PC-9 (cell line): ENCODE measurements around the gene CLEC16A. TPM values are rescaled to one million over a fixed set of nuclear protein-coding genes. Genes with fewer than 3 reads are reported as not detected.

Experiments used
- BruUV-seq: library from RNA; stranded (reverse); fragments of 400-500 nt; replicated peaks from 2 replicates; lab custom pipeline; 2021; lab: Mats Ljungman, UMichigan
- CTCF ChIA-PET: fragments of 300-600 bp; sonication (Branson Sonifier 250); formaldehyde crosslinking; loops from one replicate; lab custom pipeline; 2022; ENCODE audit warnings: antibody characterized with exemption; lab: Charles Lee
- POLR2A ChIA-PET: fragments of 300-600 bp; sonication (Branson Sonifier 250); formaldehyde crosslinking; loops from one replicate; lab custom pipeline; 2022; ENCODE audit warnings: antibody characterized with exemption; ENCODE audit not compliant: unreplicated experiment; lab: Charles Lee
- DNase-seq, 2 experiments: peaks; one replicate each; pipeline versions ENCODE4 v3.0.0 to v3.0.0-alpha.2; 2015 to 2022; ENCODE audit warnings: mixed read lengths in 1 of 2
- H2AFZ ChIP-seq: fragments of 200-600 bp; sonication (generic); 2 replicates; pipeline ENCODE4 v1.8.1; 2017; ENCODE audit warnings: antibody characterized with exemption
- H3F3A ChIP-seq: fragments of 200-600 bp; sonication (generic); 2 replicates; pipeline ENCODE4 v1.8.1; 2017; ENCODE audit warnings: antibody characterized with exemption, mild to moderate bottlenecking, low read depth; ENCODE audit not compliant: insufficient read depth
- H3K27ac ChIP-seq: fragments of 200-600 bp; sonication (generic); 2 replicates; pipeline ENCODE4 v1.6.1; 2016; ENCODE audit warnings: mixed run types
- H3K27me3 ChIP-seq: fragments of 200-600 bp; sonication (generic); 2 replicates; pipeline ENCODE4 v1.6.1; 2016; ENCODE audit warnings: low read depth, mixed run types; ENCODE audit not compliant: insufficient read depth
- H3K36me3 ChIP-seq: fragments of 200-600 bp; sonication (generic); 2 replicates; pipeline ENCODE4 v1.6.1; 2016; ENCODE audit warnings: low read depth, mixed run types
- H3K4me1 ChIP-seq: fragments of 200-600 bp; sonication (generic); replicated peaks from 2 replicates; pipeline ENCODE4 v1.6.1; 2016; ENCODE audit warnings: mixed run types; ENCODE audit not compliant: insufficient read depth
- H3K4me2 ChIP-seq: fragments of 200-600 bp; sonication (generic); 2 replicates; pipeline ENCODE4 v1.6.1; 2017; ENCODE audit warnings: mixed run types
- H3K4me3 ChIP-seq: fragments of 200-600 bp; sonication (generic); 2 replicates; pipeline ENCODE4 v1.6.1; 2016; ENCODE audit warnings: mixed run types
- H3K79me2 ChIP-seq: fragments of 200-600 bp; sonication (generic); 2 replicates; pipeline ENCODE4 v1.6.1; 2017; ENCODE audit warnings: low read depth, mixed run types
- H3K9me2 ChIP-seq: fragments of 200-600 bp; sonication (generic); 2 replicates; pipeline ENCODE4 v1.8.1; 2017; ENCODE audit warnings: mild to moderate bottlenecking; ENCODE audit not compliant: insufficient read depth
- H3K9me3 ChIP-seq: fragments of 200-600 bp; sonication (generic); 2 replicates; pipeline ENCODE4 v1.8.1; 2016; ENCODE audit warnings: low read depth; ENCODE audit not compliant: insufficient read depth
- H4K20me1 ChIP-seq: fragments of 200-600 bp; sonication (generic); 2 replicates; pipeline ENCODE4 v1.8.1; 2017; ENCODE audit not compliant: insufficient read depth
- CTCF ChIP-seq: fragments of 200-600 bp; sonication (generic); conservative IDR thresholded peaks from 2 replicates; pipeline ENCODE4 v1.6.1; 2017; ENCODE audit warnings: mixed run types, antibody characterized with exemption, mild to moderate bottlenecking, moderate library complexity
- EZH2 ChIP-seq: fragments of 200-600 bp; sonication (generic); IDR thresholded peaks from 2 replicates; pipeline ENCODE4 v1.8.0; 2017; ENCODE audit warnings: antibody characterized with exemption, low read depth
- intact Hi-C: fragments of 100-400 bp; cut with micrococcal nuclease; formaldehyde crosslinking; loops from one replicate; pipeline ENCODE4 v1.10.0; 2022; ENCODE audit not compliant: unreplicated experiment
- total RNA-seq: library from RNA; stranded (reverse); gene quantifications from 2 replicates; pipeline ENCODE4 v1.2.3, GENCODE V29; 2021

The CLEC16A gene
- total RNA-seq, 1 experiment from 2014 or later, result 34.9 TPM

DNA sequence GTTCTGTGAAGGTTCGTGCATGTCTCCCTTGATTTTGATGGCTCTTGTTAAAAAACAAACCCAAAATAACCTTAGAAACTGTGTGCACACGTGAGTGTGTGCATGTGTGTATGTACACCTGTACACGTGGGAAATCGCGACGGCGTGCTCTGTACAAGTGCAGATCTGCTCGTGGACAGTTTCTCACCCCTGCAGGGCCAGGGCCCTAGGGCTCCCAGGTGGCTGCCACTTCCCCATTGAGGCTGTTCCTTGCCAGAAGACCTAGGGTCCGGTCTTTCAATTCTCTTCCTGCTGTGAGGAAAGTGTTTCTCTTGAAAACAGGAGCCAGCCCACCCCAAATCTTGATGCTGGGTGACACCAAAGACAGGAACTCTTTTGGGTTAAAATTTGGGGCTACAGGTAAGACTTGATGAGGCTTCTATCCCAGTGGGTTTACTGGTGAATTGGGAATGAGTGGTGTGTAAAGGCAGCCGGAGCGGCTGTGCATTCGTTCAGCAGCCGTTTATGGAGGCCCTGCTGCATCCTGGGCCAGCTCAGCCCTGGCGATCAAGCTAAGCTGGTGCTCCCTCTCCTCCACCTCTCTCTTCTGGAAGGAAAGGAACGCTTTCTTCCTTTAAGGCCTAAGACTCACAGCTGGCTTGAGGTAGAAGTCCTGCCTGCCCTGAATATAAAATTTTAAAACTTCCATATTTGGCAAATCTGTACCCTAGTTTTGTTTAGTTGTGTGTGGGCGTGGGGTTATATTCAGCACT is 137.9 kb downstream of the CLEC16A start:
- Histone ChIP-seq H2AFZ (no peak overlapping the region), H3K4me3 (no peak overlapping the region), H3K36me3 (no peaks in the 10 kb centered on the region), H3K9me2 (no peaks in the 10 kb centered on the region), H4K20me1 (no peaks in the 10 kb centered on the region), H3K4me1 (0 out of 2 replicates have a peak, but pooled peaks cover under 1% of the 10 kb centered on the region), H3K79me2 (no peaks in the 10 kb centered on the region), H3F3A (no peaks in the 10 kb centered on the region), H3K27ac (no peak overlapping the region), H3K4me2 (no peak overlapping the region), H3K9me3 (no peaks in the 10 kb centered on the region), H3K27me3 (no peaks in the 10 kb centered on the region)
- no TSS peak for BruUV-seq
- POLR2A ChIA-PET, result interaction anchor here (0.5 kb wide), 1 partner anchor 505 kb away, joined by 7 read pairs; the partner anchor contains the start of gene LITAF
- no peak for DNase-seq
- TF ChIP-seq CTCF (no peak), EZH2 (no peak)
- intact Hi-C loops, result no loop called here
- CTCF ChIA-PET, result no interaction called here

GRCh38 chr16:11082860-11083388 is 138.6 kb downstream of the CLEC16A start:
- Histone ChIP-seq H3K27ac (no peak overlapping the region), H2AFZ (no peak overlapping the region), H3K9me2 (no peaks in the 10 kb centered on the region), H3K4me2 (no peak overlapping the region), H3F3A (peaks cover 5% of the 10 kb centered on the region; the same call in 1 of the 2 replicates), H3K27me3 (no peaks in the 10 kb centered on the region), H4K20me1 (no peaks in the 10 kb centered on the region), H3K4me3 (no peak overlapping the region), H3K36me3 (no peaks in the 10 kb centered on the region), H3K79me2 (no peaks in the 10 kb centered on the region), H3K4me1 (peaks cover 6% of the 10 kb centered on the region), H3K9me3 (no peaks in the 10 kb centered on the region)
- intact Hi-C loops, result no loop called here
- ChIA-PET CTCF (interaction anchor here (0.6 kb wide), 1 partner anchor 57 kb away, joined by 3 read pairs; no protein-coding TSS in a partner anchor), POLR2A (no interaction called here)
- no peak for DNase-seq
- BruUV-seq, result no TSS peak
- TF ChIP-seq CTCF (no peak), EZH2 (no peak)

DNA sequence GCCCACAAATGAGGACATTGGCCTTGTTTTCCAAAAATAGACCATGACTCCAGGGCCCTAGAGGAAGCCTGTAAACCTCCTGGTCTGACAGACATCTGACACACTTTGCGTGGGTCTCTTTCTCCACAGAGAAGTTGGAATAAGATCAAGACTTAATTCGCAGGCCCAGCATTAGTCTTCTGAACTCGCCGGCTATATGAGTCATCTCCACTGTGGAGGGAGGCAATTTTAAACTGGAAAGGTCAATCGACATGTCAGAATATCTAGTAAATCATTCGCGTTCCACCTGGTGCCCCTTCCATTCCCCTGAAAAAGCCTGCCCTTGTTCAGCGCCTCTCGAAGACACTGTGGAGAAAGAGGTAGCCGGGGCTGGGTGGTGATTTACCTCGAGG is 140.1 kb downstream of the CLEC16A start:
- H3K4me3 ChIP-seq, result no peak overlapping the region
- DNase-seq, result no peak
- H2AFZ ChIP-seq, result no peak overlapping the region
- no peak for TF ChIP-seq CTCF
- TF ChIP-seq EZH2, result no peak
- CTCF ChIA-PET, result no interaction called here
- peaks cover 6% of the 10 kb centered on the region for H3K4me1 ChIP-seq
- no peaks in the 10 kb centered on the region for H4K20me1 ChIP-seq
- intact Hi-C loops, result no loop called here
- no peaks in the 10 kb centered on the region for H3K9me3 ChIP-seq
- H3K36me3 ChIP-seq, result no peaks in the 10 kb centered on the region
- H3F3A ChIP-seq, result peaks cover 5% of the 10 kb centered on the region; the same call in 1 of the 2 replicates
- POLR2A ChIA-PET, result no interaction called here
- no peaks in the 10 kb centered on the region for H3K79me2 ChIP-seq
- no peaks in the 10 kb centered on the region for H3K27me3 ChIP-seq
- H3K9me2 ChIP-seq, result no peaks in the 10 kb centered on the region
- BruUV-seq, result no TSS peak
- H3K4me2 ChIP-seq, result no peak overlapping the region
- no peak overlapping the region for H3K27ac ChIP-seq
